Renal cortical epithelial cell (primary cell): ENCODE measurements around the gene PLA2G1B. TPM values are rescaled to one million over a fixed set of nuclear protein-coding genes. Genes with fewer than 3 reads are reported as not detected.
A peak's percentile ranks its signal among the peaks of the same experiment; 100 is the strongest.
"Not testable (repeated sequence)": the region's sequence is repeated elsewhere in the genome, so short reads cannot be mapped to it uniquely, and the experiment has no call there.

Source experiments
- DNase-seq: peaks from one replicate; pipeline ENCODE4 v3.0.0-alpha.2; 2011; ENCODE audit warnings: low read depth
- total RNA-seq: library from RNA; depleted of rRNA; stranded (reverse); fragments of >200 nt; gene quantifications from 2 replicates; pipeline ENCODE4 v1.2.3, GENCODE V29; 2014

PLA2G1B gene
- total RNA-seq, 1 donor from 2014 or later: not detected

- no peak for DNase-seq
These were observed 31.0 kb upstream of the PLA2G1B start for GRCh38 chr12:120358412-120359100.

GRCh38 chr12:120357104-120357503, 29.5 kb upstream of the PLA2G1B start:
- DNase-seq: no peak

- peak; percentile 97 for DNase-seq
These were observed 29.0 kb upstream of the PLA2G1B start for GRCh38 chr12:120356567-120357030.

GRCh38 chr12:120353556-120354317, 26.2 kb upstream of the PLA2G1B start:
- no peak for DNase-seq

GRCh38 chr12:120353136-120353535, 25.6 kb upstream of the PLA2G1B start:
- DNase-seq: no peak

GRCh38 chr12:120352117-120352516, 24.5 kb upstream of the PLA2G1B start:
- no peak for DNase-seq

- DNase-seq: no peak
These were observed 23.2 kb upstream of the PLA2G1B start for GRCh38 chr12:120350576-120351350.

GRCh38 chr12:120347766-120348165, 20.2 kb upstream of the PLA2G1B start:
- no peak for DNase-seq

- DNase-seq: no peak
These were observed 19.1 kb upstream of the PLA2G1B start for GRCh38 chr12:120346681-120347080.

- no peak for DNase-seq
These were observed 18.5 kb upstream of the PLA2G1B start for GRCh38 chr12:120346031-120346430.

GRCh38 chr12:120343692-120344091, 16.1 kb upstream of the PLA2G1B start:
- DNase-seq: no peak

GRCh38 chr12:120343039-120343537, 15.5 kb upstream of the PLA2G1B start:
- no peak for DNase-seq

GRCh38 chr12:120342175-120343038, 14.8 kb upstream of the PLA2G1B start:
- DNase-seq: no peak

GRCh38 chr12:120339256-120339655, 11.7 kb upstream of the PLA2G1B start:
- DNase-seq: no peak

GRCh38 chr12:120337730-120338129, 10.2 kb upstream of the PLA2G1B start:
- no peak for DNase-seq

- not testable (repeated sequence) for DNase-seq
These were observed 8.8 kb upstream of the PLA2G1B start for GRCh38 chr12:120336392-120336791.

- peak; percentile 47 for DNase-seq
These were observed 7.9 kb upstream of the PLA2G1B start for GRCh38 chr12:120335447-120335846.

- no peak for DNase-seq
These were observed 4.9 kb upstream of the PLA2G1B start for GRCh38 chr12:120332523-120332922.

- no peak for DNase-seq
These were observed 4.5 kb upstream of the PLA2G1B start for GRCh38 chr12:120332041-120332440.

- DNase-seq: no peak
These were observed 3.8 kb upstream of the PLA2G1B start for GRCh38 chr12:120331390-120331789.

- no peak for DNase-seq
These were observed 649 bp upstream of the PLA2G1B start for GRCh38 chr12:120328228-120328627.
